GM12874 (cell line): ENCODE data around the gene TRIM3.

ENCODE experiments used
- TF ChIP-seq, protein P1 (sequence below): IDR thresholded peaks from 2 replicates; pipeline ENCODE4 v1.5.1; 2011; ENCODE audit warnings: low read depth, mild to moderate bottlenecking, control low read depth, low read length, moderate library complexity; ENCODE audit not compliant: insufficient read depth

The TRIM3 gene

DNA sequence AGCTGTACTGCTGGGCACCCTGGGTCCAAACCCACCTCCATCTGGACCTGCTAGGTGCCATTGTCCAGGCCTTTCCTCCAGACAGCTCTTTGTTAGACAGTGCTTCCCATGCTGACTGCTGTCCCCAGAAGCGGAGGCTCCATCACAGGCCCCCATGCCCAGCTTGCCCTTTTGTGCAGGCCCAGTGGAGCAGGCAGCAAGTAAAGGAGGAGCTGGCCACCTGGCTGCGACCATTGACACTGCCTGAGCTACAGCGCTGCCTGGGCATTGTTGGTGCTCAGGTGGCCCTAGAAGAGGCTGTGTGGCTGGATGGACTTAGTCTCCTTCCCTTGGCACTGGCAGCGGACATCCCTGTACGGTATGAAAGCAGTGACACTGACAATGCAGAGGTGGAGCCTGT lies 24.8 kb upstream of the TRIM3 start:
- TF ChIP-seq, protein P1, sequence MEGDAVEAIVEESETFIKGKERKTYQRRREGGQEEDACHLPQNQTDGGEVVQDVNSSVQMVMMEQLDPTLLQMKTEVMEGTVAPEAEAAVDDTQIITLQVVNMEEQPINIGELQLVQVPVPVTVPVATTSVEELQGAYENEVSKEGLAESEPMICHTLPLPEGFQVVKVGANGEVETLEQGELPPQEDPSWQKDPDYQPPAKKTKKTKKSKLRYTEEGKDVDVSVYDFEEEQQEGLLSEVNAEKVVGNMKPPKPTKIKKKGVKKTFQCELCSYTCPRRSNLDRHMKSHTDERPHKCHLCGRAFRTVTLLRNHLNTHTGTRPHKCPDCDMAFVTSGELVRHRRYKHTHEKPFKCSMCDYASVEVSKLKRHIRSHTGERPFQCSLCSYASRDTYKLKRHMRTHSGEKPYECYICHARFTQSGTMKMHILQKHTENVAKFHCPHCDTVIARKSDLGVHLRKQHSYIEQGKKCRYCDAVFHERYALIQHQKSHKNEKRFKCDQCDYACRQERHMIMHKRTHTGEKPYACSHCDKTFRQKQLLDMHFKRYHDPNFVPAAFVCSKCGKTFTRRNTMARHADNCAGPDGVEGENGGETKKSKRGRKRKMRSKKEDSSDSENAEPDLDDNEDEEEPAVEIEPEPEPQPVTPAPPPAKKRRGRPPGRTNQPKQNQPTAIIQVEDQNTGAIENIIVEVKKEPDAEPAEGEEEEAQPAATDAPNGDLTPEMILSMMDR: no peak

DNA sequence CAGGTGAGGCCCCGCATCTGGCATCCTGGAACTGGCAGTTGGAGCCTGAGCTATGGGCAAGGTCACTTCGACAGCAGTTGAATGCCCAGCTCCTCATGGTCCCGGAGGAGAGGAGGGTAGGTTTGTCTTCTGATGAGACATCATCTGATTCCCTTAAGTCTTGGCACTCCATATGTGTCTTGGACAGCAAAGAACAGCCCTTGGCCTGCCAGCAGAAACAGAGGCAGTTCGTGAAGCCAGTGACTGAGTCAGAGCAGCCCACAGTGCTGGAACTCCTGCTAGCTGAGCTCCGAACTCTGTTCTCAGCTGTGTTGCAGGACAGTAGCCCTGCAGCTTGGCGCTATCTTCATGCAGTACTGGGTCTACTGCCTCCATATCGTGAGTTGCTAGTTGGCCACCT lies 24.4 kb upstream of the TRIM3 start:
- TF ChIP-seq, protein P1: no peak

DNA sequence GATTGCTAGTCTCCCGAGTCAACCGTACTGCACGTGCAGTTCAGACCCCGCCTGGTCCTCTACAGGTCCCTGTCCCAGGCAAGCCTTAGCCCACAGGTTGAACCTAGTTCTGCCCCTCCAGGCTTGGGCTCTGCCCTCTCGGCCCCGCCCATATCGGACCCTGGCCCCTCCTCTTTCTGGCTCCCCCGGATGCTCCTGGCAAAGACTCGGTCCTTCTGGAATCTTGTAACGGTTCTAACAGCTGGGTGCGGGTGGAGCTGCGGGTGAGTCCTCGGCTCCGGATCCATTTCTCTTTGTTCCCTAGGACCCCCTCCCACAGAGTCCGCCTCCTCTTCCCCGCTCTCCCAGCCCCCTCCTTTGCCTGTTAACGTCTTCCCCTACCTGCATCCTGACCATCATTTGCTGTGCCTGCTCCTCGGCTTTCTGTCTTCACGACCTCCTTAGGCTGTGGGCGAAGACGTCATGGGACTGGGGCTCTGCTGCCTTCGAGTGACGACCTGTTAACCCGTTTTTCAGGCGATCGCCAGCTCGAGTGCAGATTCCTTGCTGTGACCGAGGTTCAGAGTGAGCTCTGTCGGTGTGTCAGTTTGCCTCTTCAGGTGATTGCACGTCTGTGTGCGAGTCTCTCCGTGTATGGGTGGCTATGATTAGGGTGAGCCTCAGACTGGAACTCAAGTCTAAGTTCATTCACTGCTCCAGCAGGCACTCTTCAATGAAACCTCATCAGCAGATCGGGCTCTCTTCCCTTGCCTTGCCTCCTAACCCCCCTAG lies 23.5 kb upstream of the TRIM3 start, which contains the start of gene DNHD1:
Gene DNHD1 (plus strand): TSS at position 212 of the 771 bp plus-strand sequence. CDS start 936 bp downstream, outside the sequence.
- TF ChIP-seq, protein P1: no peak

DNA sequence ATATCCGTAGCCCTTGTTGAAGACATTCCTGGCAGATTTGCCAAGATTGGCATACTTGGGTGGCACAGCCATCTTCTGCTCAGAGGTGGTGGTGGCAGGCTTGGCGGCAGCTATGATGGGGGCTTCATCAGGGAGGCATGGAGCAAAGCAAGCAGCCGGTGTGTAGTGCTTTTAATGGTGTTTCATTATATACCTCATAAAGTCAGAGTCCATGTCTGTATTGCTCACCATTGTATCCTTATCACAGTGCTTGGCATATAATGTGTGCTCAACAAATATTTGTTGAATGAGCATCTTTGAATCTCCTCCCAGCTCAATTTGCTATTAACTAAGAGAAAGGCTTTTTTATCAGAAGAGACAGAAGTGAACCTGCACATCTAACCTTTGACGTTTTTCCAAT lies 15.6 kb upstream of the TRIM3 start:
- TF ChIP-seq, protein P1: no peak

DNA sequence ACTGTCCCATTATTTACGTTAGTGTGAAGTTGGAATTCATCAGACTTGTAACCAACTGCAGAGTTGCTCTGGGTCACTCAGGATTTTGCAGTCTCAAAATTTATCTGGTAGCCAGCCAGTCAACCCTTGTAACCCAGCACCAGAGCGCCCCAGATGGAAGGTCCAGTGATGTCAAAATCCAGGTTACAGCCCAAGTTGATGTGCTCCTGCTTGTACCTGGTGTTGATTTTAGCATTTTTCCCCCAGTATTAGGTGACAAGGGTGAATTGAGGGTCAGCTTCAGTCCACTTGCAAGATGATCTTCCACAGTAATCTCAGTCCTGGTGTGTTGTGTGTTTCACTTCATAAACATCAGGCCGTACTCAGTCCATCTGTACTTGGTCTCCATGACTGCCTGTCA lies 15.1 kb upstream of the TRIM3 start:
- TF ChIP-seq, protein P1: no peak

DNA sequence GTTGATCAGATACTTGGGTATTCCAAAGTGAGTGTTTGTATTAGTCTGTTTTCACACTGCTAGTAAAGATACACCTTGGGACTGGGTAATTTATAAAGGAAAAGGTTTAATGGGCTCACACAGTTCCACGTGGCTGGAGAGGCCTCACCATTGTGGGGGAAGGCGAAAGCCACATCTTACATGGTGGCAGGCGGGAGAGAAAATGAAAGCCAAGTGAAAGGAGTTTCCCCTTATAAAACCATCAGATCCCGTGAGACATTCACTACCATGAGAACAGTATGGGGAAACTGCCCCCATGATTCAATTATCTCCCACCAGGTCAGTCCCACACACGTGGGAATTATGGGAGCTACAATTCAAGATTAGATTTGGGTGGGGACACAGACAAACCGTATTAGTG lies 14.6 kb upstream of the TRIM3 start:
- TF ChIP-seq, protein P1: no peak

DNA sequence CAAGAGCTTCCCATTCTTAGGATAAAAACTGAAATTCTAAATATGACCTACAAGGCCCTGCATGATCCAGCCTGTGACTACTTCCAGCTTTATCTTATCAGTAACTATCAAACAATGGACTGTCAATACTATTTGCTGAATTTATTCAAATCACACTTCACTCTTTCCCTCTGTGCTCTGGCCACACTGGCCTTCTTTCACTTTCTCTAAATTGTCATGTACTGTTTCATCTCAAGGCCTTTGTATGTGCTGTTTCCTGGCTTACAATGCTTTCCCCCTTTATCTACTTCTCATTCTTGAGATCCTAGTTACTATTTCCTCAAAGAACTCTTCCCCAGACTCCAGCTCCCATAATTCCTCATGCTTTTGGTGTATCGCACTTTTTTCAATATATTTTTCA lies 13.2 kb upstream of the TRIM3 start:
- TF ChIP-seq, protein P1: no peak
